Stimulated activated CD4-positive, alpha-beta T cell treated with anti-CD3 and anti-CD28 coated beads, Interleukin-4, amount 100 ng/mL, for 4 hours (primary cell): ENCODE data around the gene ADAMTS2.

Experiments
- DNase-seq, 2 experiments: peaks; one replicate each; pipeline ENCODE4 v3.0.0-alpha.2; 2020

ADAMTS2 gene

DNA sequence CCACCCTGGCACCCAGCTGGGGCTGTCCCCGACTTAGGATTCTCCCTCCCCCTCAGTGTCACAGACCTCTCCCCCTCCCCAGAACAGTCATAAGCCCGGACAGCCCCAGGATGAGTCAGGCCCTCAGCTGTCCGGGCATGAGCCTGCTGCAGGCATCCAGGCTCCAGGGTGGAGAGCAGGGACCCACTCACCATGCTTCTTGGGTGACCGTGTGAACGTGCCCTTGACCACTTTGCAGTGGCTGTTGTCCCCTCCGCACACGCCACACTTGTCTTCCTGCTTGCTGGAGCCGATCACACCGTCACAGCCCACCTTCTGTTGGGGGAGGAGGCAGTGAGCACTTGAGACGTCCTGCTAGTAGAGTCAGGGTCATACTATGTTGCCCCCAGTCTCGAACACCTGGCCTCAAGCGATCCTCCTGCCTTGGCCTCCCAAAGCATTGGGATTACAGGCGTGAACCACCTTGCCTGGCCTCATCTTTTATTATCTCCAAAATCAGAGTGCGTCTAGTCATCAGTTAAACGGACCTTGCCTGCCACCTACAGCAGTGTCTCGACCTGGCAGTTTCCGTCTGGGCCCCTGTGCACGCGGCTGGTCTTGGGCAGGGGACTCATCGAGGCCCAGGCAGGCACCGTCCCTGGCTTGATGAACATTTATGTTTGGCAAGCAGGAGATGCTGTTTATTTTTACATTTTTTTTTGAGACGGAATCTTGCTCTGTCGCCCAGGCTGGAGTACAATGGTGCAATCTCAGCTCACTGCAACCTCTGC lies 212.5 kb downstream of the ADAMTS2 start:
- no peak for DNase-seq

- no peak for DNase-seq
Observed at GRCh38 chr5:179131886-179132585, 213.2 kb downstream of the ADAMTS2 start.

GRCh38 chr5:179131321-179131835 lies 213.9 kb downstream of the ADAMTS2 start:
- no peak for DNase-seq

- no peak for DNase-seq
Observed at GRCh38 chr5:179130101-179130681, 215.1 kb downstream of the ADAMTS2 start.

GRCh38 chr5:179129607-179130071 lies 215.6 kb downstream of the ADAMTS2 start:
- DNase-seq: no peak

DNA sequence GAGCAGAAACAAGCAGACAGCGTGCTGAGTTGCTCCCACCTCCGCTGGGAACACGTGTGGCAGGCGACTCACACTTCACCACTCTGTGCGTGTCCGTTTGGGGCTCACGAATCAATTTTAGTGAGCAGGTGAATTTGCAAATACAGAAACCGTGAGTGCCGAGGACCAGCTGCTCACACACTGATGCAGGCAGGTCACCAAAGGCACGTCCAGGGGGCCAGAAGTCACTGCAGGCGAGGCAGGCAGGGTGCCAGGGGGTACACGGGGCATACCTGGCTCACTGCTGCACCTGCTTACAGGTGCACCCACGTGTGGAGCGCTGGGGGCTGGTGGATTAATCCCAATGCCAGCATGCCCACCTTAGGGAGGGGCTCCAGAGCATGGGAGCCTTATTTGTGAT lies 216.3 kb downstream of the ADAMTS2 start:
- no peak for DNase-seq

- DNase-seq: no peak
Observed at GRCh38 chr5:179128041-179128365, 217.3 kb downstream of the ADAMTS2 start.

GRCh38 chr5:179127136-179128040 lies 217.9 kb downstream of the ADAMTS2 start:
- no peak for DNase-seq

- no peak for DNase-seq
Observed at GRCh38 chr5:179126506-179126991, 218.7 kb downstream of the ADAMTS2 start.

- no peak for DNase-seq
Observed at GRCh38 chr5:179125789-179126505, 219.3 kb downstream of the ADAMTS2 start.

DNA sequence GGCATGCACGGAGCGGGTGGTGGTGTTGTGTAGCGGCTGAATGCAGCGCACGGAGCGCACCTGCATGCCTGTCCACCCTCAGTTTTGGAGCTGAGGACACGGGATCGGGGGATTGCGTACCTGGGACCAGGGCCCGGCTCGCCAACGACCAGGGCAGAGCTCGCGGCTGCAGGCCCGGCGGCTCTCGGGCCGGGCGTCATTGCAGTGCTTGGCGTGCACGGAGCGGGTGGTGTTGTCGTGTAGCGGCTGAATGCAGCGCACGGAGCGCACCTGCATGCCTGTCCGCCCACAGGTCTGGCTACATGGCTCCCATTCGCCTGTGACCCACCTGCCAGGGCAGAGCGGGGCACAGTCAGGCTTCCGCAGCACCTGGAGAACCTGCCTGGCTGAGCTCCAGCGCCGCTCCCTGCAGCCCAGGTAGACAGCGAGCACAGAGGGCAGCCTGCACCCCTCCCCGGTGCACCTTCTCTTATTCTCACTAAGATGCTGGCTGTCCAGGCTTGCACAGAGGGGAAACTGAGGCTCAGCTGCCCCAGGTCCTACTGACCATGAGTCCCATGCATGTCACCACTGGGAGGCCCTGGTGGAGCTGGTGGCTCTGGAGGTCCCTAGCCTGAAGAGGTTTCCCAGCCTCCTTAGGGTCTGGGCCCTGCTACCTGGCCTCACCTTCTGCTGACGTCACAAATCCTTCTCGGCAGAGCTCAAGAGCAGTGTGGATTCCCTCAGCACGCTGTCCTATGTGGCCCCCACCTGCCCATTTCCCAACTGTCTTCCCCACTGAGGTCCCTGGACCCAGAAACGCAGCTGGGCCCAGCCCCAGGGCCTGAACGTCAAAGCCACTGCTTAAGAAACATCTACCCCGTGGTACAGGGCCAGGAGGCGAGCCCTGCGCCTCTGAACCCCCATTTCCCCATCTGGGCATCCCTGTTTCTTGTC lies 220.1 kb downstream of the ADAMTS2 start:
- DNase-seq: no peak

DNA sequence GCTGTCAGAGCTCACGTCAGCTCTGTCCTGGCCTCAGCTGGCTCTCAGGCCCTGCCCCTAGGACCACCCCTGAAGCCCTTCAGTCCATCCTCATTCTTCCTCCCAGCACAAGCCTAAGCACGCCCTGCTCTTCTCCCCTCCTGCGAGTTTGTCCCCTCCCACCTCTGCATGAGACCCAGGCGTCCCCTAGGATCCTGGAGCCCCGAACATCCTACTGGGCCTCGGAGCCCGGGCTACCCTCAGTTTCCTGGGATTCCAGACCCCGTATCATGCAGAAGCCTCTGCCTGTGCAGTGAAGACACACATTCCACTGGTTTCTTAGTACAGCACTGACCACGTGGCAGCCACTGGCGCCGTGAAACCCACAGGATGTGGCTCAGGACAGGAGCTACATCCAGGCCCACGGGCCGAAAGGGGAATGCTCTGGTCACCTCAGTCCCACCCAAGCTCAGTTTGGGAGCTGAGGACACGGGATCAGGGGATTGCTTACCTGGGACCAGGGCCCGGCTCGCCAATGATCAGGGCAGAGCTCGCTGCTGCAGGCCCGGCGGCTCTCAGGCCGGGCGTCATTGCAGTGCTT lies 220.9 kb downstream of the ADAMTS2 start:
- no peak for DNase-seq

DNA sequence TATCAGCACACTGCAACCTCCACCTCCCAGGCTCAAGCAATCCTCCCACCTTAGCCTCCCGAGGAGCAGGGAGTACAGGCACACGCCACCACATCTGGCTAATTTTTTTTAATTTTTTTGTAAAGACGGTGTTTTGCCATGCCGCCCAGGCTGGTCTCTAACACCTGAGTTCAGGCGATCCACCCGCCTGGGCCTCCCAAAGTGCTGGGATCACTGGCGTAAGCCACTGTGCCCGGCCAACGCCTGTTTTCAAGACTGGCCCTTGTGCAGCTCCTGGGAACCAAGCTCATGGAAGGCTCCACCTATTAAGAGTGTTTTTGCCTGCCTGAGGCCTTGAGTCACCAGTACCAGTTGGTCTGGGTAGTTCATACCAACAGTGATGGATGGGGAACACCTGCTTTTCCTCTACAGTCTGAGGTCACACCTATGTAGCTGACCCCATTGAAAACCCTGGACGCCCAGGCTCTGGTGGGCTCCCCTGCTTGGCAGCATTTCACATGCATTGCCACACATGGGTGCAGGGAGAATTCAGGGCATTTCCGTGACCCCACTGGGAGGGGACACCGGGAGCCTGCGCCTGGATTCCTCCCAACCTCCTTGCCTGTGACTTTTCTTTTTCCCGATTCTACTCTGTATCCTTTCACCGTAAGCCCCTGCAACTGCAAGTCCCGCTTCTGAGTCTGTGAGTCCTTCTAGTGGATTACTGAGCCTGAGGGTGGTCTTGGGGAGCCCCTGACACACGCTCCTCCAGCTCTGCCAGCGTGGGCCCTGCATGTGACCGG lies 221.6 kb downstream of the ADAMTS2 start:
- DNase-seq: no peak

GRCh38 chr5:179123109-179123426 lies 222.2 kb downstream of the ADAMTS2 start:
- DNase-seq: no peak

- DNase-seq: no peak
Observed at GRCh38 chr5:179122411-179123108, 222.7 kb downstream of the ADAMTS2 start.

DNA sequence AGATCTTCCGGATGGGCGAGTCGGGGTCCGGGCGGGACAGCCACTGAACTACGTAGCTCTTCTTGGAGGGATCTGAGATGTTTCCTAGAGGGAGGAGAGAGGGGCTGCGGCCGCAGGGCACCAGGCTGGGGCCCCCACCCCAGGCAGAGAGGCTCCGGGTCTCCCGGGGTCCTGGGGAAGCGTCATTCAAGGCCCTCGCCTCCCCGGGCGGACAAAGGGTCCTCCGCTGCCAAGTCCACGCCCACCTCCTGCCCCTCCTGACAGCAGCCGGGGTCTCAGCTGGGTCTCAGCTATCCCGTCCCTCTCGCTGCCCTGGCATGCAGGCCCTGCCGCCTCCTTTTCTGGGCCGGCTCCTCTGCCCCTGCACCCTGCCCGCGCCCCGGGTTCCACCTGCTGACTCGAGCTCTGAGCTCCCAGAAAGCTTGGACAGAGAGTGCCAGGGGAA lies 223.6 kb downstream of the ADAMTS2 start:
- no peak for DNase-seq

DNA sequence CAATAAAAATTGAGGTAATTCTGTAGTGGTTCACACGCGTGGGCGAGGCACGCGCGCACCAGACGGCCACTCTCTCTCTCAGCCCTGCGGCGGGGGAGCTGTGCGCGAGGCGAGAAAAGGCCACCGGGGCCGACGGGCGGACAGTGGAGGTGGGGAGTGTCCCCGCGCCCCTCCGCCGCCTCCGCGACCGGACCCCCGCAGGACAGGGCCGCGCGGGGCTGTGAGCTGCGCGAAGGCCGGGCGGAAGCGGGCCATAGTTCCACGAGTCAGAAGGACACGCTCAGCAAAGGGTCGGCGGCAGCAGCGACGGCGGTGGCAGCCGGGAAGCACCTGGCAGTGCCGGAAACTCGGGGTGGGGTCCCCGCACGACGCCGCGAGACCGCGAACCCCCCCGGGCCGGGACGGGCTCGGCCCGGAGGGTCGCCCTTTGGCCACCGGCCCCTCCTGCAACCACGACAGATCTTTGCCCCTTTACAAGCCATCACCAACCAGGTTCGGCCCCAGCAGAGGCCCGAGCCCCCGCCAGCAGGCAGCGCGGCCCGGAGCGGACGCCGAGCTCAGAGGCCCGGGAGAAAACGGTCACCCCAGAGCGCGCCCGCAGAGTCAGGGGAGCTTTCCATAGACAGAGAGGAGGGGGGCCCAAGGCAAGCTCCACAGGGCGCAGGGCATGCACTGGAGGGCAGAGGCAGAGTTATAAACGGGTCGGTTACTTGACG lies 224.2 kb downstream of the ADAMTS2 start:
- DNase-seq: no peak

DNA sequence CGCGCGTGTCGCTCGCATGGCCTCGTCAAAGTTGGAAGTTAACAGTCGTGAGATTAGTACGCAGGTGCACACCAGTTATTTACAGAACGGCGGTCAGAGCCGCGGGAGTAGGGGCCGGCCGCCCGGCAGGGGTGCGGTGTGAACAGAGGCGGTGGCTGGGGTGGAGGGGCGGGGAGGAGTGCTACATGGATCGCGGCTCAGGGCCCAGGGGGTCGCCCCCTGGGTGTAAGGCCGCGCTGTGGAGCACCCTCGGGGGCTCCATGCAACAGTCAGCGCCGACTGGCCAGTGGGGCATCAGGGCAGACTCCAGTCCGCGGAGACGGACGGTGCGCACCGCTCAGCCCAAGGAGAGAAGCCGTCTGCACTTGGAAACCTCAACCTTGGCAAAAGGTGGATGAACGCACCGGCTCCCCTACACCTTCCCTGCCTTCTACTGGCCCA lies 224.8 kb downstream of the ADAMTS2 start:
- no peak for DNase-seq
